H1 (cell line): ENCODE data around the gene RPUSD3. TPM values are rescaled to one million over a fixed set of nuclear protein-coding genes. Genes with fewer than 3 reads are reported as not detected.

ENCODE experiments used
- polyA plus RNA-seq, 7 experiments: library from polyadenylated mRNA; depleted of rRNA in 3 of 7; stranded (reverse) in 5 of 7; unstranded in 2 of 7; fragments of >200 nt in 5 of 7; fragments of 200-250 nt in 2 of 7; gene quantifications; 1 replicate in 5 of 7; 2 replicates in 1 of 7; 4 replicates in 1 of 7; pipeline versions ENCODE4 v1.2.1 to v1.2.3, GENCODE V29; 2011 to 2013; ENCODE audit warnings: missing spikeins in 2 of 7, mixed read lengths in 2 of 7
- total RNA-seq: library from RNA; stranded (reverse); fragmentation: NEBNext Ultra II Directional; extraction: Animal tissue kit (Norgen Biotek cat#: 25700); gene quantifications from 2 replicates; pipeline ENCODE4 v1.2.1, GENCODE V29; 2021
- TF ChIP-seq, protein P1 (sequence below): IDR thresholded peaks from 2 replicates; pipeline ENCODE4 v1.6.1; 2012; ENCODE audit warnings: inconsistent platforms

Gene RPUSD3
- total and polyA plus RNA-seq, 2 of the 8 experiments (the other 6 are each of a cell fraction or from before 2014, with no cell fraction given), result 68.4 to 154 TPM

DNA sequence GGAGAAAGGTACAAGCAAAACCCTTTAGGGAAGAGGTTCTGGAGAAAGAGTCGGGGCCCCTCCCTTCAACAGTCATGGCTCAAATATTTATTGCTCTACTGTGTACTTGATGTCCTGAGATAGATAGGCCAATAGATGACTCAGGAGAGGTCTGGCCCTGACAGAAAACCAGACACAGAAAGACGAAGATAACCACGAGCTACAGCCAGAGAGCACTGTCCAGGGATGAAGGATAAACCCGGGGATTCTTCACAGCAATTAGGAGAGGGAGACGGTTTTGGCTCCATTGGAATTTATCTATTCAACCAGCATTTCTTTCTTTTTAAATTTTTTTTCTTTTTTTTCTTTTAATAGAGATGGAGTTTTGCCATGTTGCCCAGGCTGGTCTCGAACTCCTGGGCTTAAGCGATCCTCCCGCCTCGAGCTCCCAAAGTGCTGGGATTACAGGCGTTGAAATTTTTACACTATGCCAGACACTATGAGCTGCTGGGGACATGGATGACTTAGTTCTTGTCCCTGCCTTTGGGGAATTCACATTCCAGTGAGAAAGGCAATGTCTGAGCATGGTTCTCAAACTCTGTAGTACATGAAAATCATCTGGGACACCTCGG, 40.9 kb upstream of the RPUSD3 start (continued):
- TF ChIP-seq, protein P1, sequence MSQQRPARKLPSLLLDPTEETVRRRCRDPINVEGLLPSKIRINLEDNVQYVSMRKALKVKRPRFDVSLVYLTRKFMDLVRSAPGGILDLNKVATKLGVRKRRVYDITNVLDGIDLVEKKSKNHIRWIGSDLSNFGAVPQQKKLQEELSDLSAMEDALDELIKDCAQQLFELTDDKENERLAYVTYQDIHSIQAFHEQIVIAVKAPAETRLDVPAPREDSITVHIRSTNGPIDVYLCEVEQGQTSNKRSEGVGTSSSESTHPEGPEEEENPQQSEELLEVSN, result no peak
- TF ChIP-seq, all 59 proteins: peak for 0
